MM.1S (cell line): ENCODE data around the gene LTBP1.

Experiments used
- CTCF ChIP-seq: fragments of 300-600 bp; sonication (generic); IDR thresholded peaks from 2 replicates; pipeline ENCODE4 v1.5.1; 2016; ENCODE audit warnings: antibody characterized with exemption, low read length, mixed read lengths
- EZH2 ChIP-seq: fragments of 300-600 bp; sonication (generic); optimal IDR thresholded peaks from 2 replicates; pipeline ENCODE3; 2017; ENCODE audit warnings: low read depth, mild to moderate bottlenecking, antibody characterized with exemption, low read length, mixed read lengths

GRCh38 chr2:33437297-33437696, 490.5 kb downstream of the LTBP1 start:
- TF ChIP-seq EZH2 = no peak
- TF ChIP-seq CTCF = no peak
